ENCODE measurements around the gene NELL1. TPM values are rescaled to one million over a fixed set of nuclear protein-coding genes. Genes with fewer than 3 reads are reported as not detected.

NELL1 gene
- total RNA-seq, 1 experiment from 2014 or later, result 0.19 TPM

- Histone ChIP-seq H3K4me1 (ENCODE audit: low read length) (no peaks in the 10 kb centered on the region), H4K20me1 (ENCODE audit: insufficient read depth, low read depth, low read length) (no peaks in the 10 kb centered on the region), H3K36me3 (ENCODE audit: insufficient read depth, low read length) (no peaks in the 10 kb centered on the region), H3K4me2 (ENCODE audit: low read depth, low read length, poor library complexity, severe bottlenecking) (no peak overlapping the region), H3K9me2 (replicated peaks; ENCODE audit: insufficient read depth, low read length) (no peaks in the 10 kb centered on the region), H3K9me3 (ENCODE audit: low read length) (no peaks in the 10 kb centered on the region; the same call in 1 of the 2 replicates), H3K27ac (ENCODE audit: low read length) (no peak overlapping the region), H2AFZ (ENCODE audit: low read length) (no peak overlapping the region), H3K79me2 (ENCODE audit: low read length) (no peaks in the 10 kb centered on the region), H3K27me3 (ENCODE audit: low read length) (no peaks in the 10 kb centered on the region), H3K9ac (ENCODE audit: low read length) (no peak overlapping the region), H3K4me3 (ENCODE audit: low read length) (no peak overlapping the region)
- DNase-seq, result no peak
These were observed 368.5 kb downstream of the NELL1 start for GRCh38 chr11:21037850-21038249.

DNA sequence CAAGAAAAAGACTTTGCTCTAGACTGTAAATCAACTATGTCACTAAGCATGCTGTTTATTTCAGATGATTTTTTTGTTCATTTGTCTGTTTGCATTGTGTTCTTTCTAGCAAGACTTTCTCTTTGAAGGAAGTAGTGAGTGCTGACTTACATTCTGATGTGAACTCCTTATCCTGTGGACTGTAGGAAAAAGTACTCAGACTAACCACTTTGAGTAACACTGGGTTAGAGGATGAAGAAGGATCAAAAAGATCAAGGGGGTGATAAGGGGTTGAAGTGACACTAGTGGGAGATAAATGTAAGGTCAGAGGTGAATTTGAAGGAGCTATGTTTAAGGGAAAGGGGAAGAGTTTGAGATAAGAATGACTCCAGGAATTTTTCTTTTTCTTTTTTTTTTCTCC is 369.4 kb downstream of the NELL1 start:
- DNase-seq, result no peak
- no peaks in the 10 kb centered on the region for H3K36me3 ChIP-seq (ENCODE audit: insufficient read depth, low read length)
- H3K27me3 ChIP-seq (ENCODE audit: low read length), result no peaks in the 10 kb centered on the region
- no peak overlapping the region for H3K9ac ChIP-seq (ENCODE audit: low read length)
- no peak overlapping the region for H3K27ac ChIP-seq (ENCODE audit: low read length)
- no peak overlapping the region for H2AFZ ChIP-seq (ENCODE audit: low read length)
- H3K4me3 ChIP-seq (ENCODE audit: low read length), result no peak overlapping the region
- no peaks in the 10 kb centered on the region for H4K20me1 ChIP-seq (ENCODE audit: insufficient read depth, low read depth, low read length)
- H3K4me2 ChIP-seq (ENCODE audit: low read depth, low read length, poor library complexity, severe bottlenecking), result no peak overlapping the region
- H3K9me3 ChIP-seq (ENCODE audit: low read length), result no peaks in the 10 kb centered on the region
- H3K4me1 ChIP-seq (ENCODE audit: low read length), result no peaks in the 10 kb centered on the region
- H3K79me2 ChIP-seq (ENCODE audit: low read length), result no peaks in the 10 kb centered on the region
- no peaks in the 10 kb centered on the region for H3K9me2 ChIP-seq (replicated peaks; ENCODE audit: insufficient read depth, low read length)

- no peak overlapping the region for H3K27ac ChIP-seq (ENCODE audit: low read length)
- DNase-seq, result no peak
- no peaks in the 10 kb centered on the region for H3K27me3 ChIP-seq (ENCODE audit: low read length)
- no peaks in the 10 kb centered on the region for H3K36me3 ChIP-seq (ENCODE audit: insufficient read depth, low read length)
- no peaks in the 10 kb centered on the region for H4K20me1 ChIP-seq (ENCODE audit: insufficient read depth, low read depth, low read length)
- no peaks in the 10 kb centered on the region for H3K9me2 ChIP-seq (replicated peaks; ENCODE audit: insufficient read depth, low read length)
- no peak overlapping the region for H3K4me3 ChIP-seq (ENCODE audit: low read length)
- no peak overlapping the region for H3K9ac ChIP-seq (ENCODE audit: low read length)
- H2AFZ ChIP-seq (ENCODE audit: low read length), result no peak overlapping the region
- no peaks in the 10 kb centered on the region for H3K9me3 ChIP-seq (ENCODE audit: low read length)
- no peaks in the 10 kb centered on the region for H3K4me1 ChIP-seq (ENCODE audit: low read length)
- no peaks in the 10 kb centered on the region for H3K79me2 ChIP-seq (ENCODE audit: low read length)
- H3K4me2 ChIP-seq (ENCODE audit: low read depth, low read length, poor library complexity, severe bottlenecking), result no peak overlapping the region
These were observed 371.2 kb downstream of the NELL1 start for GRCh38 chr11:21040630-21041029.

DNA sequence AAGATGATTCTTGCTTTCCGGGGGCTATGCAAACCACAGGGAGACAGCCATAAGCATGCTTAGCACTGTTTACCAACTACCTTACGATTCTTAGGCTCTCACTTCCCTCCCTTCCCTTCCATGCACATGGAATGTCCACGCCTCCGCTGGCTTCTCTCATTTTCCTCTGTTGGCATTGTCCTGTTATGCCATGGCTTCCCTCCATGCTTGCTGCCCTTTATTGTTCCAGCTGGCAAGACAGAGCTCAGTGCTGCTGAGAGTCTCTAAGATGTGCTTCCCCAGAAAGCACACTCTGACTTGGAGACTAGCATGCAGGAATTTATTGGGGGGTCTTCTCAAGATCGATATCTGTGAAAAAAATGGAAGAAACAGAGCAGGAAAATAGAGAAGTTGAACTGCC is 379.2 kb downstream of the NELL1 start:
- no peaks in the 10 kb centered on the region for H3K79me2 ChIP-seq (ENCODE audit: low read length)
- no peaks in the 10 kb centered on the region for H3K36me3 ChIP-seq (ENCODE audit: insufficient read depth, low read length)
- H3K27ac ChIP-seq (ENCODE audit: low read length), result no peak overlapping the region
- no peaks in the 10 kb centered on the region for H3K27me3 ChIP-seq (ENCODE audit: low read length)
- H2AFZ ChIP-seq (ENCODE audit: low read length), result no peak overlapping the region
- H3K9ac ChIP-seq (ENCODE audit: low read length), result no peak overlapping the region
- no peaks in the 10 kb centered on the region for H3K9me3 ChIP-seq (ENCODE audit: low read length)
- no peak overlapping the region for H3K4me3 ChIP-seq (ENCODE audit: low read length)
- H4K20me1 ChIP-seq (ENCODE audit: insufficient read depth, low read depth, low read length), result no peaks in the 10 kb centered on the region
- no peak for DNase-seq
- no peaks in the 10 kb centered on the region for H3K4me1 ChIP-seq (ENCODE audit: low read length)
- H3K4me2 ChIP-seq (ENCODE audit: low read depth, low read length, poor library complexity, severe bottlenecking), result no peak overlapping the region
- H3K9me2 ChIP-seq (replicated peaks; ENCODE audit: insufficient read depth, low read length), result no peaks in the 10 kb centered on the region

GRCh38 chr11:21053466-21053865 is 384.1 kb downstream of the NELL1 start:
- no peak overlapping the region for H3K27ac ChIP-seq (ENCODE audit: low read length)
- H3K9me3 ChIP-seq (ENCODE audit: low read length), result no peaks in the 10 kb centered on the region
- no peaks in the 10 kb centered on the region for H3K36me3 ChIP-seq (ENCODE audit: insufficient read depth, low read length)
- no peak overlapping the region for H3K9ac ChIP-seq (ENCODE audit: low read length)
- DNase-seq, result no peak
- no peaks in the 10 kb centered on the region for H4K20me1 ChIP-seq (ENCODE audit: insufficient read depth, low read depth, low read length)
- H3K9me2 ChIP-seq (replicated peaks; ENCODE audit: insufficient read depth, low read length), result no peaks in the 10 kb centered on the region
- H3K27me3 ChIP-seq (ENCODE audit: low read length), result no peaks in the 10 kb centered on the region
- H3K4me3 ChIP-seq (ENCODE audit: low read length), result no peak overlapping the region
- H2AFZ ChIP-seq (ENCODE audit: low read length), result no peak overlapping the region
- no peaks in the 10 kb centered on the region for H3K79me2 ChIP-seq (ENCODE audit: low read length)
- no peaks in the 10 kb centered on the region for H3K4me1 ChIP-seq (ENCODE audit: low read length)
- H3K4me2 ChIP-seq (ENCODE audit: low read depth, low read length, poor library complexity, severe bottlenecking), result no peak overlapping the region

- DNase-seq, result no peak
- no peak overlapping the region for H3K4me3 ChIP-seq (ENCODE audit: low read length)
- H3K79me2 ChIP-seq (ENCODE audit: low read length), result no peaks in the 10 kb centered on the region
- H3K4me1 ChIP-seq (ENCODE audit: low read length), result no peaks in the 10 kb centered on the region
- H3K9ac ChIP-seq (ENCODE audit: low read length), result no peak overlapping the region
- H3K36me3 ChIP-seq (ENCODE audit: insufficient read depth, low read length), result no peaks in the 10 kb centered on the region
- no peaks in the 10 kb centered on the region for H4K20me1 ChIP-seq (ENCODE audit: insufficient read depth, low read depth, low read length)
- H3K9me2 ChIP-seq (replicated peaks; ENCODE audit: insufficient read depth, low read length), result no peaks in the 10 kb centered on the region
- no peaks in the 10 kb centered on the region for H3K9me3 ChIP-seq (ENCODE audit: low read length)
- no peak overlapping the region for H3K27ac ChIP-seq (ENCODE audit: low read length)
- H2AFZ ChIP-seq (ENCODE audit: low read length), result no peak overlapping the region
- no peaks in the 10 kb centered on the region for H3K27me3 ChIP-seq (ENCODE audit: low read length)
- no peak overlapping the region for H3K4me2 ChIP-seq (ENCODE audit: low read depth, low read length, poor library complexity, severe bottlenecking)
These were observed 387.3 kb downstream of the NELL1 start for GRCh38 chr11:21056644-21057043.

- H4K20me1 ChIP-seq (ENCODE audit: insufficient read depth, low read depth, low read length), result no peaks in the 10 kb centered on the region
- no peaks in the 10 kb centered on the region for H3K9me2 ChIP-seq (replicated peaks; ENCODE audit: insufficient read depth, low read length)
- H3K27me3 ChIP-seq (ENCODE audit: low read length), result peaks cover 3% of the 10 kb centered on the region; the same call in 1 of the 2 replicates
- no peak overlapping the region for H3K27ac ChIP-seq (ENCODE audit: low read length)
- no peaks in the 10 kb centered on the region for H3K79me2 ChIP-seq (ENCODE audit: low read length)
- no peaks in the 10 kb centered on the region for H3K4me1 ChIP-seq (ENCODE audit: low read length)
- no peak overlapping the region for H3K4me2 ChIP-seq (ENCODE audit: low read depth, low read length, poor library complexity, severe bottlenecking)
- H3K9me3 ChIP-seq (ENCODE audit: low read length), result no peaks in the 10 kb centered on the region
- no peak for DNase-seq
- H2AFZ ChIP-seq (ENCODE audit: low read length), result no peak overlapping the region
- no peaks in the 10 kb centered on the region for H3K36me3 ChIP-seq (ENCODE audit: insufficient read depth, low read length)
- no peak overlapping the region for H3K9ac ChIP-seq (ENCODE audit: low read length)
- no peak overlapping the region for H3K4me3 ChIP-seq (ENCODE audit: low read length)
These were observed 390.5 kb downstream of the NELL1 start for GRCh38 chr11:21059879-21060278.

- no peaks in the 10 kb centered on the region for H3K36me3 ChIP-seq (ENCODE audit: insufficient read depth, low read length)
- no peak for DNase-seq
- no peak overlapping the region for H3K9ac ChIP-seq (ENCODE audit: low read length)
- H3K9me3 ChIP-seq (ENCODE audit: low read length), result no peaks in the 10 kb centered on the region
- H3K4me1 ChIP-seq (ENCODE audit: low read length), result peaks cover 9% of the 10 kb centered on the region
- no peak overlapping the region for H2AFZ ChIP-seq (ENCODE audit: low read length)
- H3K27ac ChIP-seq (ENCODE audit: low read length), result no peak overlapping the region
- no peaks in the 10 kb centered on the region for H4K20me1 ChIP-seq (ENCODE audit: insufficient read depth, low read depth, low read length)
- peak overlapping the region; percentile 47; the same call in 1 of the 2 replicates for H3K4me3 ChIP-seq (ENCODE audit: low read length)
- no peaks in the 10 kb centered on the region for H3K79me2 ChIP-seq (ENCODE audit: low read length)
- peak overlapping the region; percentile 53 for H3K4me2 ChIP-seq (ENCODE audit: low read depth, low read length, poor library complexity, severe bottlenecking)
- H3K27me3 ChIP-seq (ENCODE audit: low read length), result peaks cover 4% of the 10 kb centered on the region; the same call in 1 of the 2 replicates
- H3K9me2 ChIP-seq (replicated peaks; ENCODE audit: insufficient read depth, low read length), result no peaks in the 10 kb centered on the region
These were observed 396.6 kb downstream of the NELL1 start for GRCh38 chr11:21066030-21066429.

DNA sequence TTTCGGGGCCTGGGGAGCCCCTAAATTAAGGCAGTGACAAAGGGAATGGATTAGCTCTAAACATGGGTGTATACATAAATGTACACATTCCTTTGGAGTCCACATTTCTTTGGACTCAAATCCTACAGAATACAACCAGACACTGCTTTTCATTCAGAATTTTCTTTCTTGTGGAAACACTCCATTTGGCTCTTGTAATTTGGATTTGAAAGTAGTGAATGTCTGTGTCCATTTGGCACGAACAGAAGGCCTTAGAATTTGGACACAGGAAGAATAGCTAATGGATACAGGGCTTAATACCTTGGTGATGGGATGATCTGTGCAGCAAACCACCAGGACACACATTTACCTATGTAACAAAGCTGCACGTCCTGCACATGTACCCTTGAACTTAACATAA is 399.5 kb downstream of the NELL1 start:
- Histone ChIP-seq H3K4me2 (ENCODE audit: low read depth, low read length, poor library complexity, severe bottlenecking) (no peak overlapping the region), H3K4me3 (ENCODE audit: low read length) (no peak overlapping the region), H2AFZ (ENCODE audit: low read length) (no peak overlapping the region), H3K36me3 (ENCODE audit: insufficient read depth, low read length) (no peaks in the 10 kb centered on the region), H3K9me3 (ENCODE audit: low read length) (no peaks in the 10 kb centered on the region), H3K9me2 (replicated peaks; ENCODE audit: insufficient read depth, low read length) (no peaks in the 10 kb centered on the region), H3K27me3 (ENCODE audit: low read length) (0 out of 2 replicates have a peak, but pooled peaks cover 4% of the 10 kb centered on the region), H3K4me1 (ENCODE audit: low read length) (peaks cover 9% of the 10 kb centered on the region), H3K79me2 (ENCODE audit: low read length) (no peaks in the 10 kb centered on the region), H3K27ac (ENCODE audit: low read length) (no peak overlapping the region), H4K20me1 (ENCODE audit: insufficient read depth, low read depth, low read length) (no peaks in the 10 kb centered on the region), H3K9ac (ENCODE audit: low read length) (no peak overlapping the region)
- DNase-seq, result no peak

Data from Karpas-422 (cell line).